K562 (cell line): ENCODE results near the gene DCAF16. TPM values are rescaled to one million over a fixed set of nuclear protein-coding genes. Genes with fewer than 3 reads are reported as not detected.

ENCODE experiments used
- ATAC-seq: fragments of 200-7000 bp; cut with Tn5 transposase; 3 replicates; pipeline ENCODE4 v1.9.1; 2020; ENCODE audit warnings: moderate library complexity
- BruUV-seq: library from RNA; stranded (reverse); fragments of 400-500 nt; replicated peaks from 2 replicates; lab custom pipeline; 2021; lab: Mats Ljungman, UMichigan
- CTCF ChIA-PET: fragments of 300-600 bp; formaldehyde crosslinking; extraction: SDS; loops from one replicate; lab custom pipeline; 2021; ENCODE audit warnings: low intra/inter-chr PET ratio; lab: Yijun Ruan, JAX
- POLR2A ChIA-PET: fragments of 300-600, 350-650 bp; sonication (Branson Sonifier 250); formaldehyde crosslinking; extraction: SDS; loops from one replicate; lab custom pipeline; 2021; ENCODE audit warnings: antibody characterized with exemption, inconsistent platforms; lab: Yijun Ruan, JAX
- DNase-seq, 4 experiments: peaks; one replicate each; pipeline versions ENCODE4 v3.0.0 to v3.0.0-alpha.2; 2011 to 2018; ENCODE audit warnings: low spot score in 3 of 4, mixed read lengths in 3 of 4; ENCODE audit errors: extremely low read depth in 1 of 4
- FAIRE-seq: peaks from 2 replicates; lab custom pipeline; 2011; peaks lifted over from hg19 to GRCh38; lab: Jason Lieb, UNC
- H2AFZ ChIP-seq: 2 replicates; pipeline ENCODE4 v1.6.0; 2011; ENCODE audit warnings: low read depth, low read length, control low read depth, inconsistent platforms
- H3K27ac ChIP-seq: fragments of 200-600 bp; 3 replicates; pipeline ENCODE4 v1.8.0; 2011; ENCODE audit warnings: low read depth, mild to moderate bottlenecking, control low read depth, inconsistent platforms, low read length, moderate library complexity, mixed read lengths; ENCODE audit errors: extremely low read depth
- H3K27me3 ChIP-seq, 2 experiments: fragments of 300-600 bp in 1 of 2; 2 replicates in 1 of 2; 3 replicates in 1 of 2; pipeline versions ENCODE4 v1.6.0 to v1.8.0; 2011; ENCODE audit warnings: inconsistent platforms in 2 of 2, low read length in 2 of 2, mild to moderate bottlenecking in 1 of 2, mixed read lengths in 1 of 2, moderate library complexity in 1 of 2; ENCODE audit not compliant: control insufficient read depth in 2 of 2, insufficient read depth in 2 of 2
- H3K36me3 ChIP-seq: fragments of 300-600 bp; 3 replicates; pipeline ENCODE4 v1.8.0; 2011; ENCODE audit warnings: mild to moderate bottlenecking, low read length, inconsistent platforms; ENCODE audit not compliant: control insufficient read depth, insufficient read depth
- H3K4me1 ChIP-seq, 2 experiments: fragments of 200-600 bp in 1 of 2; replicated peaks in 1 of 2; 2 replicates in 1 of 2; 3 replicates in 1 of 2; pipeline versions ENCODE4 v1.5.1 to v1.8.0; 2011; ENCODE audit warnings: inconsistent platforms in 2 of 2, low read length in 2 of 2, mild to moderate bottlenecking in 1 of 2, mixed read lengths in 1 of 2, moderate library complexity in 1 of 2; ENCODE audit not compliant: control insufficient read depth in 2 of 2, insufficient read depth in 2 of 2
- H3K4me2 ChIP-seq: 2 replicates; pipeline ENCODE4 v1.6.1; 2011; ENCODE audit warnings: low read length, control low read depth, inconsistent platforms, mixed read lengths; ENCODE audit not compliant: insufficient read depth
- H3K4me3 ChIP-seq: fragments of 200-600 bp; sonication (generic), shearing (Covaris generic); 2 replicates; pipeline ENCODE4 v1.5.1; 2016; ENCODE audit warnings: control low read depth, inconsistent platforms
- H3K79me2 ChIP-seq: fragments of 200-600 bp; 3 replicates; pipeline ENCODE4 v1.8.0; 2011; ENCODE audit warnings: low read length, inconsistent platforms; ENCODE audit not compliant: control insufficient read depth, insufficient read depth
- H3K9ac ChIP-seq, 2 experiments: 2 replicates each; pipeline versions ENCODE4 v1.6.0 to v1.6.1; 2011; ENCODE audit warnings: low read depth in 2 of 2, low read length in 2 of 2, control low read depth in 1 of 2, inconsistent platforms in 1 of 2, mild to moderate bottlenecking in 1 of 2, mixed read lengths in 1 of 2; ENCODE audit not compliant: insufficient read depth in 1 of 2
- H3K9me1 ChIP-seq: one replicate; pipeline ENCODE4 v1.6.0; 2011; ENCODE audit warnings: inconsistent platforms, mild to moderate bottlenecking, low read length, moderate library complexity; ENCODE audit not compliant: control insufficient read depth, insufficient read depth
- H3K9me3 ChIP-seq: replicated peaks from 2 replicates; pipeline ENCODE4 v1.5.1; 2011; ENCODE audit warnings: low read depth, low read length, inconsistent platforms; ENCODE audit not compliant: control insufficient read depth, insufficient read depth
- H4K20me1 ChIP-seq: replicated peaks from 2 replicates; pipeline ENCODE4 v1.6.1; 2011; ENCODE audit warnings: low read length, inconsistent platforms, mixed read lengths; ENCODE audit not compliant: control insufficient read depth, insufficient read depth
- NEUROD1 ChIP-seq: fragments of 150-350 bp; IDR thresholded peaks from 2 replicates; pipeline ENCODE4 v1.6.1; 2014; ENCODE audit warnings: borderline replicate concordance, low read length, low read depth; ENCODE audit not compliant: partially characterized antibody
- PURB ChIP-seq: sonication (generic); formaldehyde crosslinking; IDR thresholded peaks from 2 replicates; pipeline ENCODE4 v1.9.0; 2021; ENCODE audit warnings: low read depth, mild to moderate bottlenecking, missing genetic modification reagents
- SIN3B ChIP-seq: fragments of 450-650 bp; IDR thresholded peaks from 2 replicates; pipeline ENCODE4 v1.6.1; 2017; ENCODE audit warnings: low read depth, mild to moderate bottlenecking, moderate library complexity
- TCF7L2 ChIP-seq: fragments of 150-350 bp; IDR thresholded peaks from 2 replicates; pipeline ENCODE4 v1.6.1; 2016; ENCODE audit warnings: low read depth, mild to moderate bottlenecking, low read length, moderate library complexity
- TGIF2 ChIP-seq: sonication (generic); formaldehyde crosslinking; IDR thresholded peaks from 2 replicates; pipeline ENCODE4 v1.8.1; 2022; ENCODE audit warnings: mild to moderate bottlenecking, missing genetic modification reagents, moderate library complexity
- ZBTB17 ChIP-seq: fragments of 450-650 bp; formaldehyde crosslinking; IDR thresholded peaks from 2 replicates; pipeline ENCODE4 v1.4.0; 2020; ENCODE audit warnings: mild to moderate bottlenecking
- ZNF274 ChIP-seq: IDR thresholded peaks from 2 replicates; pipeline ENCODE4 v1.6.1; 2011; ENCODE audit warnings: low read depth, mild to moderate bottlenecking, low read length, moderate library complexity, borderline replicate concordance
- WGBS: fragments of 100-300 bp; shearing (Covaris generic); methylation state at CpG from one replicate; pipeline ENCODE4 v1.1.6; 2016; ENCODE audit warnings: low coverage, mixed read lengths; ENCODE audit not compliant: insufficient coverage; ENCODE audit errors: missing lambda C conversion rate; 5-methylcytosine and 5-hydroxymethylcytosine counted together
- in situ Hi-C: fragments of 300-500 bp; cut with MboI; formaldehyde crosslinking; loops from 4 replicates; pipeline ENCODE4 v1.15.0; 2018; ENCODE audit warnings: inconsistent platforms, mixed read lengths
- intact Hi-C: fragments of 100-400 bp; cut with micrococcal nuclease; formaldehyde crosslinking; loops from 2 replicates; pipeline ENCODE4 v1.14.2; 2022
- polyA plus RNA-seq, 8 experiments: library from polyadenylated mRNA; depleted of rRNA in 4 of 8; stranded (reverse) in 5 of 8; unstranded in 3 of 8; fragments of >200 nt; fragmentation: Nextera tagmentation in 2 of 8; fragmentation: Illumina TruSeq in 1 of 8; extraction: Ambion mirVana in 2 of 8; extraction: Trizol in 1 of 8; gene quantifications; 2 replicates each; pipeline versions ENCODE4 v1.2.1 to v1.2.3, GENCODE V29; 2011 to 2014; ENCODE audit warnings: inconsistent platforms in 1 of 8, missing spikeins in 1 of 8
- total RNA-seq, 7 experiments: library from RNA; depleted of rRNA in 6 of 7; stranded (reverse); fragments of >200 nt in 6 of 7; fragmentation: Illumina TruSeq in 2 of 7; extraction: Trizol in 2 of 7; gene quantifications; 2 replicates each; pipeline versions ENCODE4 v1.2.1 to v1.2.3, GENCODE V29; 2011 to 2021; ENCODE audit warnings: low replicate concordance in 1 of 7
- TF ChIP-seq, protein P1 (sequence below), 3 experiments: IDR thresholded peaks in 2 of 3; conservative IDR thresholded peaks in 1 of 3; 2 replicates each; pipeline ENCODE4 v1.5.1; 2011 to 2012; ENCODE audit warnings: low read length in 3 of 3, mild to moderate bottlenecking in 3 of 3, control low read depth in 2 of 3, improper control_type of control experiment in 1 of 3, inconsistent platforms in 1 of 3, low read depth in 1 of 3, mixed read lengths in 1 of 3, moderate library complexity in 1 of 3; ENCODE audit not compliant: insufficient read depth in 2 of 3

Gene DCAF16
- total and polyA plus RNA-seq, 9 of the 15 experiments (the other 6 are each of a cell fraction or from before 2014, with no cell fraction given) = 20.5 to 82.8 (median 67.8) TPM

DNA sequence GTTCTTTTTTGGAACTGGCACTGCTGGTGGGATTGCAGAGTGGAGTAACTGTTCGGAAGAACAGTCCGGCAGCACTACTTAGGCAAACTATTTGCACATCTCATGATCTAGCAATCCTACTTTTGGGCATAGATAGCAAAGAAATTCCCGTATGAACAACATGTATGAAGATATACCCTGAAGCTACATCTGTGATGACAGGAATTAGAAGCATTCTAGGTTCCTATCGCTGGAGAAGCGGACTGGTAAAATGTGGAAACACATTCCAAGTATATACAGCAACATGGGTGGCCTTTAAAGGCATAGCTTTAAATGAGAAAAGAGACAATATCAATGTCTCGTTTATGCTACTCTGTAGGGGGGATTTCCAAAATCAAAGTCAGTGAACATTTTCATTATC, 3.1 kb downstream of the DCAF16 start:
- Histone ChIP-seq H3K36me3 (peaks cover 57% of the 10 kb centered on the region), H3K27me3 (no peaks in the 10 kb centered on the region), H3K4me1 (peaks cover 3 to 10% of the 10 kb centered on the region in 2 experiments; a peak in 4 of 5 replicates), H3K9me1 (no peaks in the 10 kb centered on the region), H3K27ac (peak overlapping the region; percentile 31; the same call in 2 of the 3 replicates), H3K4me3 (peak overlapping the region; percentile 22; the same call in 1 of the 2 replicates), H3K9me3 (no peaks in the 10 kb centered on the region), H2AFZ (no peak overlapping the region), H3K9ac (peak overlapping the region in 1 of 2 experiments; percentile 97; a peak in 2 of 4 replicates), H3K79me2 (peaks cover 91% of the 10 kb centered on the region), H3K4me2 (peak overlapping the region; percentile 83), H4K20me1 (peaks cover 11% of the 10 kb centered on the region)
- DNase-seq = no peak
- ChIA-PET POLR2A (interaction anchor here (1.0 to 2.0 kb wide), 2 partner anchors 9 to 12 kb away, joined by 3 to 9 read pairs; no protein-coding TSS in a partner anchor), CTCF (interaction anchor here (1.7 to 2.4 kb wide), 2 partner anchors 210 to 258 kb away, joined by 7 to 10 read pairs; no protein-coding TSS in a partner anchor)
- WGBS = 59% methylated on average over 6 of the region's 6 CpGs
- intact Hi-C loops = loop anchor here (5.0 to 10.0 kb wide), 2 partner anchors 173 to 785 kb away; no protein-coding TSS in a partner anchor
- FAIRE-seq = no peak
- no peak for ATAC-seq
- in situ Hi-C loops = loop anchor here (10.0 kb wide), 1 partner anchor 243 kb away; no protein-coding TSS in a partner anchor
- no peak for TF ChIP-seq ZBTB17 (CRISPR knock-in tag)
- TF ChIP-seq ZNF274 = no peak
- TF ChIP-seq, protein P1, sequence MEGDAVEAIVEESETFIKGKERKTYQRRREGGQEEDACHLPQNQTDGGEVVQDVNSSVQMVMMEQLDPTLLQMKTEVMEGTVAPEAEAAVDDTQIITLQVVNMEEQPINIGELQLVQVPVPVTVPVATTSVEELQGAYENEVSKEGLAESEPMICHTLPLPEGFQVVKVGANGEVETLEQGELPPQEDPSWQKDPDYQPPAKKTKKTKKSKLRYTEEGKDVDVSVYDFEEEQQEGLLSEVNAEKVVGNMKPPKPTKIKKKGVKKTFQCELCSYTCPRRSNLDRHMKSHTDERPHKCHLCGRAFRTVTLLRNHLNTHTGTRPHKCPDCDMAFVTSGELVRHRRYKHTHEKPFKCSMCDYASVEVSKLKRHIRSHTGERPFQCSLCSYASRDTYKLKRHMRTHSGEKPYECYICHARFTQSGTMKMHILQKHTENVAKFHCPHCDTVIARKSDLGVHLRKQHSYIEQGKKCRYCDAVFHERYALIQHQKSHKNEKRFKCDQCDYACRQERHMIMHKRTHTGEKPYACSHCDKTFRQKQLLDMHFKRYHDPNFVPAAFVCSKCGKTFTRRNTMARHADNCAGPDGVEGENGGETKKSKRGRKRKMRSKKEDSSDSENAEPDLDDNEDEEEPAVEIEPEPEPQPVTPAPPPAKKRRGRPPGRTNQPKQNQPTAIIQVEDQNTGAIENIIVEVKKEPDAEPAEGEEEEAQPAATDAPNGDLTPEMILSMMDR (IDR thresholded peaks at IDR 0.05 in 2 of 3, conservative IDR thresholded peaks at IDR 0.05 in 1 of 3; ENCODE audit: insufficient read depth in 2 of 3, low read depth in 1 of 3, low read length in 3 of 3) = no peak
- no peak for TF ChIP-seq NEUROD1
- no peak for TF ChIP-seq TGIF2
- TF ChIP-seq TCF7L2 = no peak
- no peak for TF ChIP-seq PURB (CRISPR knock-in tag)
- no peak for TF ChIP-seq SIN3B
- no TSS peak for BruUV-seq
